ENCODE data around the gene NPPC. TPM values are rescaled to one million over a fixed set of nuclear protein-coding genes. Genes with fewer than 3 reads are reported as not detected.
"Not testable (repeated sequence)": the region's sequence is repeated elsewhere in the genome, so short reads cannot be mapped to it uniquely, and the experiment has no call there.

Gene NPPC
- total RNA-seq, 2 experiments from 2014 or later, result not detected

DNA sequence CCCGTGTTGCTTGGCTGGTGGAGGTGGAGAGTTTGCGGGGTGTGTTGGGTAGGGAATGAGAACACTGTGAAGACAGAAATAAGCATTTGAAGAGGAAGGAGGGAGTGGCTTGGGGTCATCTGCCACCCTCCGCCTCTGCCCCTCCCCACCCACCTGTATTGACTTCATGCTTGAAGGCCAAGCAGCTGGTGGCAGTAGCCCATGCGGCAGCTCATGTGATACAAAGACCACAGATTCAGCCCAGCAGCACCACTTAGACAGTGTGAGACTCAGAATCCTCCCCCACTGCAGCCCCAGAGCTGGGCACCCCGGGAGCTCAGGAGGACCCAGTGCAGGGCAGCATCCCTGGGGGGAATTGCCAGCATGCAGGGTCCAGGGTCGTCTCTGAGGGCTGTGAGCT, 15.4 kb downstream of the NPPC start:
- H3K27ac ChIP-seq (ENCODE audit: low read depth, low read length, poor library complexity, severe bottlenecking), result no peak overlapping the region
- no peaks in the 10 kb centered on the region for H3K4me1 ChIP-seq (ENCODE audit: insufficient read depth, low read length, poor library complexity, severe bottlenecking)
- intact Hi-C loops (cut with micrococcal nuclease; ENCODE audit: unreplicated experiment), result no loop called here
- H3K4me2 ChIP-seq (ENCODE audit: low read length), result no peak overlapping the region
- H3K36me3 ChIP-seq (ENCODE audit: insufficient read depth, low read length), result no peaks in the 10 kb centered on the region
- no peaks in the 10 kb centered on the region for H4K20me1 ChIP-seq (ENCODE audit: insufficient read depth, low read length)
- H3K4me3 ChIP-seq (ENCODE audit: low read depth, low read length, poor library complexity, severe bottlenecking), result no peak overlapping the region
- no peaks in the 10 kb centered on the region for H3K9me2 ChIP-seq (ENCODE audit: insufficient read depth, low read length)
- TF ChIP-seq, protein P1, sequence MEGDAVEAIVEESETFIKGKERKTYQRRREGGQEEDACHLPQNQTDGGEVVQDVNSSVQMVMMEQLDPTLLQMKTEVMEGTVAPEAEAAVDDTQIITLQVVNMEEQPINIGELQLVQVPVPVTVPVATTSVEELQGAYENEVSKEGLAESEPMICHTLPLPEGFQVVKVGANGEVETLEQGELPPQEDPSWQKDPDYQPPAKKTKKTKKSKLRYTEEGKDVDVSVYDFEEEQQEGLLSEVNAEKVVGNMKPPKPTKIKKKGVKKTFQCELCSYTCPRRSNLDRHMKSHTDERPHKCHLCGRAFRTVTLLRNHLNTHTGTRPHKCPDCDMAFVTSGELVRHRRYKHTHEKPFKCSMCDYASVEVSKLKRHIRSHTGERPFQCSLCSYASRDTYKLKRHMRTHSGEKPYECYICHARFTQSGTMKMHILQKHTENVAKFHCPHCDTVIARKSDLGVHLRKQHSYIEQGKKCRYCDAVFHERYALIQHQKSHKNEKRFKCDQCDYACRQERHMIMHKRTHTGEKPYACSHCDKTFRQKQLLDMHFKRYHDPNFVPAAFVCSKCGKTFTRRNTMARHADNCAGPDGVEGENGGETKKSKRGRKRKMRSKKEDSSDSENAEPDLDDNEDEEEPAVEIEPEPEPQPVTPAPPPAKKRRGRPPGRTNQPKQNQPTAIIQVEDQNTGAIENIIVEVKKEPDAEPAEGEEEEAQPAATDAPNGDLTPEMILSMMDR (conservative IDR thresholded peaks at IDR 0.05; ENCODE audit: low read length), result no peak
- TF ChIP-seq EZH2phosphoT487 (IDR thresholded peaks at IDR 0.05; ENCODE audit: borderline replicate concordance, low read depth, low read length), result no peak
- DNase-seq (ENCODE audit: low spot score), result peak; percentile 17
- H3K79me2 ChIP-seq (ENCODE audit: insufficient read depth, low read depth, low read length), result no peaks in the 10 kb centered on the region
- no peaks in the 10 kb centered on the region for H3K9me3 ChIP-seq (ENCODE audit: low read length)
- POLR2A ChIA-PET, result interaction anchor here (1.2 kb wide), 1 partner anchor 11 kb away, joined by 3 read pairs; no protein-coding TSS in a partner anchor
- no TSS peak for BruUV-seq (replicated peaks)
- H2AFZ ChIP-seq (ENCODE audit: low read length), result no peak overlapping the region
- CTCF ChIA-PET (ENCODE audit: unreplicated experiment), result no interaction called here

DNA sequence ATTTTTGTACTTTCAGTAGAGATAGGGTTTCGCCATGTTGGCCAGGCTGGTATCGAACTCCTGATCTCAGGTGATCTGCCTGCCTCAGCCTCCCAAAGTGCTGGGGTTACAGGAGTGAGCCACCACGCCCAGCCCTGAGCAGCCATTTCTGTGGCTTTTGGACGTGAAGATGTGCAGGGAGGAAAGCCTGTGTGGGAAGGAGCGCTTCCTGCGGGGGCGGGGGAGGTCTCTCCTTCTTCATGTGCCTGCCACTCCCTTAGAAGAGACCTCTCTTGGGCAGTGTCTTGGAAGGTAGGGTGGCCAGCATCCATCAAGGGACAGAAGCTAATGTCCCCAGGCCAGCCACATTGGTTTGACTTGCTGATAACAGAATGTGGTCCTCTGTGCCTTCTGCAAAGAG, 16.0 kb downstream of the NPPC start:
- H3K36me3 ChIP-seq (ENCODE audit: insufficient read depth, low read length); H3K4me2 ChIP-seq (ENCODE audit: low read length); H3K4me3 ChIP-seq (ENCODE audit: low read depth, low read length, poor library complexity, severe bottlenecking); DNase-seq (ENCODE audit: low spot score); BruUV-seq (replicated peaks); H4K20me1 ChIP-seq (ENCODE audit: insufficient read depth, low read length); H3K9me3 ChIP-seq (ENCODE audit: low read length); POLR2A ChIA-PET; H3K27ac ChIP-seq (ENCODE audit: low read depth, low read length, poor library complexity, severe bottlenecking); H3K79me2 ChIP-seq (ENCODE audit: insufficient read depth, low read depth, low read length); H2AFZ ChIP-seq (ENCODE audit: low read length); intact Hi-C loops (cut with micrococcal nuclease; ENCODE audit: unreplicated experiment); H3K9me2 ChIP-seq (ENCODE audit: insufficient read depth, low read length); CTCF ChIA-PET (ENCODE audit: unreplicated experiment); H3K4me1 ChIP-seq (ENCODE audit: insufficient read depth, low read length, poor library complexity, severe bottlenecking): not testable (repeated sequence)

DNA sequence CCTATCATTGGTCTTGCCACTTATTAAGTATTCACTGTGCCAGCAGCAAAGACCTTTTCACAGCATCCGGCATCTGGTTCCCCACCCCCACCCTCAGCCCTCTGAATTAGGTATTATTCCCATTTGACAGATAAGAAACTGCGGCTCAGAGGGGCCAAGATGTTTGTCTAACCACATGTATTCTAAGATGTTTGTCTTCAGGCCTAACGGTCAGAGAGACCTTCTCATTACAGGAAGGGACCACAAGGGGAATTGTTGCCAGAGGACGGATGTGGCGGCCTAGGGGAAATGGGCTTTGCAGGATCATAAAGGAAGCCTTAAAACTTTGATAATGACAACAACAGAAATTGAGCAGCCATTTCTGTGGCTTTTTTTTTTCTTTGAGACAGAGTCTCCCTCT, 16.6 kb downstream of the NPPC start:
- H3K9me3 ChIP-seq (ENCODE audit: low read length), result no peaks in the 10 kb centered on the region
- DNase-seq (ENCODE audit: low spot score), result no peak
- no TSS peak for BruUV-seq (replicated peaks)
- intact Hi-C loops (cut with micrococcal nuclease; ENCODE audit: unreplicated experiment), result no loop called here
- no peak overlapping the region for H3K27ac ChIP-seq (ENCODE audit: low read depth, low read length, poor library complexity, severe bottlenecking)
- ChIA-PET CTCF (ENCODE audit: unreplicated experiment) (no interaction called here), POLR2A (no interaction called here)
- H3K9me2 ChIP-seq (ENCODE audit: insufficient read depth, low read length), result no peaks in the 10 kb centered on the region
- H4K20me1 ChIP-seq (ENCODE audit: insufficient read depth, low read length), result no peaks in the 10 kb centered on the region
- H3K36me3 ChIP-seq (ENCODE audit: insufficient read depth, low read length), result no peaks in the 10 kb centered on the region
- TF ChIP-seq EZH2phosphoT487 (IDR thresholded peaks at IDR 0.05; ENCODE audit: borderline replicate concordance, low read depth, low read length), result no peak
- TF ChIP-seq, protein P1 (conservative IDR thresholded peaks at IDR 0.05; ENCODE audit: low read length), result no peak
- no peak overlapping the region for H3K4me3 ChIP-seq (ENCODE audit: low read depth, low read length, poor library complexity, severe bottlenecking)
- no peaks in the 10 kb centered on the region for H3K79me2 ChIP-seq (ENCODE audit: insufficient read depth, low read depth, low read length)
- H2AFZ ChIP-seq (ENCODE audit: low read length), result no peak overlapping the region
- H3K4me1 ChIP-seq (ENCODE audit: insufficient read depth, low read length, poor library complexity, severe bottlenecking), result no peaks in the 10 kb centered on the region
- no peak overlapping the region for H3K4me2 ChIP-seq (ENCODE audit: low read length)

All from OCI-LY7 (cell line).